Measurements from ENCODE around the gene VEPH1.

Gene VEPH1

GRCh38 chr3:157522648-157523047 is 19.4 kb upstream of the VEPH1 start:
- DNase-seq, result no peak

- no peak for DNase-seq
Measured at GRCh38 chr3:157520485-157521150, 17.4 kb upstream of the VEPH1 start.

GRCh38 chr3:157518881-157519280 is 15.7 kb upstream of the VEPH1 start:
- no peak for DNase-seq

- DNase-seq, result no peak
Measured at GRCh38 chr3:157516928-157517327, 13.7 kb upstream of the VEPH1 start.

GRCh38 chr3:157515398-157515797 is 12.2 kb upstream of the VEPH1 start:
- no peak for DNase-seq

GRCh38 chr3:157514371-157514895 is 11.2 kb upstream of the VEPH1 start:
- no peak for DNase-seq

- DNase-seq, result no peak
Measured at GRCh38 chr3:157513585-157513984, 10.4 kb upstream of the VEPH1 start.

GRCh38 chr3:157512534-157512933 is 9.3 kb upstream of the VEPH1 start:
- no peak for DNase-seq

GRCh38 chr3:157508461-157508860 is 5.2 kb upstream of the VEPH1 start:
- no peak for DNase-seq

- no peak for DNase-seq
Measured at GRCh38 chr3:157501863-157502262, 1.4 kb downstream of the VEPH1 start.

- DNase-seq, result no peak
Measured at GRCh38 chr3:157500232-157500631, 3.0 kb downstream of the VEPH1 start.

- DNase-seq, result no peak
Measured at GRCh38 chr3:157499342-157499963, 3.8 kb downstream of the VEPH1 start.

- no peak for DNase-seq
Measured at GRCh38 chr3:157498371-157498770, 4.8 kb downstream of the VEPH1 start.

GRCh38 chr3:157495846-157496245 is 7.4 kb downstream of the VEPH1 start:
- no peak for DNase-seq

GRCh38 chr3:157494581-157495281 is 8.5 kb downstream of the VEPH1 start:
- no peak for DNase-seq

GRCh38 chr3:157493627-157494550 is 9.3 kb downstream of the VEPH1 start:
- DNase-seq, result no peak

- no peak for DNase-seq
Measured at GRCh38 chr3:157491136-157491535, 12.1 kb downstream of the VEPH1 start.

GRCh38 chr3:157488144-157488543 is 15.1 kb downstream of the VEPH1 start:
- no peak for DNase-seq

GRCh38 chr3:157487339-157487738 is 15.9 kb downstream of the VEPH1 start:
- no peak for DNase-seq

GRCh38 chr3:157479464-157480243 is 23.6 kb downstream of the VEPH1 start:
- DNase-seq, result no peak

GRCh38 chr3:157477441-157477840 is 25.8 kb downstream of the VEPH1 start:
- DNase-seq, result no peak

GRCh38 chr3:157475921-157476414 is 27.2 kb downstream of the VEPH1 start:
- no peak for DNase-seq
